ENCODE results near the gene NFE2L1.

The NFE2L1 gene

GRCh38 chr17:48037838-48038323, 10.3 kb upstream of the NFE2L1 start:
- H3K4me3 ChIP-seq (ENCODE audit: low read depth, low read length), result peak overlapping the region; percentile 76
- ChIA-PET CTCF (interaction anchor here (4.3 to 4.8 kb wide), 2 partner anchors 11 to 39 kb away, joined by 76 to 83 read pairs; no protein-coding TSS in a partner anchor), POLR2A (interaction anchor here (4.0 kb wide), 1 partner anchor 11 kb away, joined by 27 read pairs; the partner anchor contains the start of gene NFE2L1)
- no peak for DNase-seq (ENCODE audit: low read depth, low spot score)
- TF ChIP-seq, protein P1, sequence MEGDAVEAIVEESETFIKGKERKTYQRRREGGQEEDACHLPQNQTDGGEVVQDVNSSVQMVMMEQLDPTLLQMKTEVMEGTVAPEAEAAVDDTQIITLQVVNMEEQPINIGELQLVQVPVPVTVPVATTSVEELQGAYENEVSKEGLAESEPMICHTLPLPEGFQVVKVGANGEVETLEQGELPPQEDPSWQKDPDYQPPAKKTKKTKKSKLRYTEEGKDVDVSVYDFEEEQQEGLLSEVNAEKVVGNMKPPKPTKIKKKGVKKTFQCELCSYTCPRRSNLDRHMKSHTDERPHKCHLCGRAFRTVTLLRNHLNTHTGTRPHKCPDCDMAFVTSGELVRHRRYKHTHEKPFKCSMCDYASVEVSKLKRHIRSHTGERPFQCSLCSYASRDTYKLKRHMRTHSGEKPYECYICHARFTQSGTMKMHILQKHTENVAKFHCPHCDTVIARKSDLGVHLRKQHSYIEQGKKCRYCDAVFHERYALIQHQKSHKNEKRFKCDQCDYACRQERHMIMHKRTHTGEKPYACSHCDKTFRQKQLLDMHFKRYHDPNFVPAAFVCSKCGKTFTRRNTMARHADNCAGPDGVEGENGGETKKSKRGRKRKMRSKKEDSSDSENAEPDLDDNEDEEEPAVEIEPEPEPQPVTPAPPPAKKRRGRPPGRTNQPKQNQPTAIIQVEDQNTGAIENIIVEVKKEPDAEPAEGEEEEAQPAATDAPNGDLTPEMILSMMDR (IDR thresholded peaks at IDR 0.05; ENCODE audit: insufficient read depth, low read length, missing control alignments), result no peak

DNA sequence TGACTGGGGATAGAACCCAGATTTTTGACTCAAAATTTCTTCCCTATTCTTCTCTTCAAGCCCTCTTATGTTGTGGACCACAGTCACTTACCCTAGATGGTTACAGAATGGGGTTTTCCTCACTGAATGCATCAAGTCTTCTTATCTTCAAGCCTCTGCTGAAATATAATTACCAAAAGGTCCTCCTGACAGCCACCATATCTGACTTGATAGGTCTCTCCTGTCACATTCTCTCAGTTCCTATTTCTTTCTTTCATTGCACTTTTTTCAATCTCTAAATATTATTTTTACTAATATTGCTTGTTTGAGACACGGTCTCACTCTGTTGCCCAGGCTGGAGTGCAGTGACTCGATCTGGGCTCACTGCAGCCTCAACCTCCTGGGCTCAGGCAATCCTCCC, 9.5 kb upstream of the NFE2L1 start:
- TF ChIP-seq, protein P1 (IDR thresholded peaks at IDR 0.05; ENCODE audit: insufficient read depth, low read length, missing control alignments), result no peak
- CTCF ChIA-PET, result interaction anchor here (0.8 to 4.8 kb wide), 2 partner anchors 12 to 38 kb away, joined by 3 to 76 read pairs; no protein-coding TSS in a partner anchor
- POLR2A ChIA-PET, result interaction anchor here (4.0 kb wide), 1 partner anchor 10 kb away, joined by 27 read pairs; the partner anchor contains the start of gene NFE2L1

DNA sequence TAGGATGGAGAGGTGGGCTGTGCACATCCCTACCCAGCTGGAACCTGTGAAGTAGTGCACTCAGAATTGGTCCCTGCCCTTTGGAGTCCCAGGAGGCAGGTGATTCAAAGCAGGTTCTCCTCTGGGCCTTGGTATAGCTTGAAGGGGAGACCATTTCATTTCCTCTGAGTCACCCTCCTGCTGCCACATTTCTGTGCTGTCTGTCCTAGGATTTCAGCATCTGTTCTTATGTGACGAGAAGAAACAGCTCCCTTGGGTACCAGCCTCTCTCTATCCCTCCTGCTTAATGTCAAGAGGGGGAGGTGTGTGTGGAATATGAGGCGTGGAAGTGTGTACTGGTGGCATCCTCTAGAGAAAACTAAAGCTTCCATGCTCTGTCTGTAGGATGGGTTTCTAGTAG, 5.0 kb upstream of the NFE2L1 start:
- POLR2A ChIA-PET, result interaction anchor here (0.6 kb wide), 1 partner anchor 73 kb away, joined by 3 read pairs; no protein-coding TSS in a partner anchor
- TF ChIP-seq, protein P1 (IDR thresholded peaks at IDR 0.05; ENCODE audit: insufficient read depth, low read length, missing control alignments), result no peak
- no peak for DNase-seq (ENCODE audit: low read depth, low spot score)
- CTCF ChIA-PET, result interaction anchor here (0.6 to 3.5 kb wide), 7 partner anchors 8 to 490 kb away, joined by 3 to 22 read pairs (median 3); no protein-coding TSS in a partner anchor
- H3K4me3 ChIP-seq (ENCODE audit: low read depth, low read length), result no peak overlapping the region

More for the DNA sequence above, 9.5 kb upstream of the NFE2L1 start:
- no peak overlapping the region for H3K4me3 ChIP-seq (ENCODE audit: low read depth, low read length)
- no peak for DNase-seq (ENCODE audit: low read depth, low spot score)

DNA sequence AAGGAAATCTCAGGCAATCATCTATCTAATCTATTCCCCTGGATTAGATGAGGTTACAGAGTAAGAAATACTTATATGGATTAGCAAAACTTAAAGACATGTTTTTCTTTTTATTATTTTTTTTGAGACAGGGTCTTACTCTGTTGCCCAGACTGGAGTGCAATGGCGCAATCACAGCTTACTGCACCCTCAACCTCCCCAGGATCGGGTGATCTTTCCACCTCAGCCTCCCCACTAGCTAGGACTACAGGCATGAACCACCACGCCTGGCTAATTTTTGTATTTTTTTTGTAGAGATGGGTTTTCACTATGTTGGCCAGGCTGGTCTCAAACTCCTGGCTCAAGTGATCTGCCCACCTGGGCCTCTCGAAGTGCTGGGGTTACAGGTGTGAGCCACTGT, 3.3 kb upstream of the NFE2L1 start:
- no peak overlapping the region for H3K4me3 ChIP-seq (ENCODE audit: low read depth, low read length)
- DNase-seq (ENCODE audit: low read depth, low spot score), result no peak
- CTCF ChIA-PET, result interaction anchor here (1.7 to 2.2 kb wide), 3 partner anchors 9 to 24 kb away, joined by 4 to 15 read pairs (median 9); no protein-coding TSS in a partner anchor
- TF ChIP-seq, protein P1 (IDR thresholded peaks at IDR 0.05; ENCODE audit: insufficient read depth, low read length, missing control alignments), result no peak
- POLR2A ChIA-PET, result no interaction called here

- TF ChIP-seq, protein P1 (IDR thresholded peaks at IDR 0.05; ENCODE audit: insufficient read depth, low read length, missing control alignments), result no peak
- ChIA-PET POLR2A (interaction anchor here (0.6 kb wide), 1 partner anchor 768 kb away, joined by 3 read pairs; no protein-coding TSS in a partner anchor), CTCF (interaction anchor here (0.7 to 2.2 kb wide), 5 partner anchors 9 to 52 kb away, joined by 3 to 9 read pairs (median 4); no protein-coding TSS in a partner anchor)
- H3K4me3 ChIP-seq (ENCODE audit: low read depth, low read length), result no peak overlapping the region
- DNase-seq (ENCODE audit: low read depth, low spot score), result no peak
These were observed 2.7 kb upstream of the NFE2L1 start for GRCh38 chr17:48045316-48046001.

DNA sequence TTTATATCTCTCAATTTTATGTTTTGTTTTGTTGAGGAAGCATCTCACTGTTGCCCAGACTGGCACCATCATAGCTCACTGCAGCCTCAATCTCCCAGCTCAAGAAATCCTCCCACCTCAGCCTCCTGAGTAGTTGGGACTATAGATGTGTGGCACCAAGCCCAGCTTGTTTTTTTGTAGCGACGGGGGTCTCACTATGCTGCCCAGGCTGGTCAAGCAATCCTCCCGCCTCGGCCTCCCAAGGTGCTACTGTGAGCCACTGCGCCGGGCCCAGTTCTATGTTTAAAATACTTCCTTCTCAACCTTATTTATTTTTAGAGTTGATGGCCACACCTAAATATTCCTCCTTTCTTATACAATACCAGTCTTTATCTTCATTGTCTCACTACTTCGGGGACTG, 1.9 kb upstream of the NFE2L1 start:
- CTCF ChIA-PET, result interaction anchor here (0.7 to 2.2 kb wide), 6 partner anchors 10 to 52 kb away, joined by 3 to 9 read pairs (median 4); no protein-coding TSS in a partner anchor
- no peak overlapping the region for H3K4me3 ChIP-seq (ENCODE audit: low read depth, low read length)
- TF ChIP-seq, protein P1 (IDR thresholded peaks at IDR 0.05; ENCODE audit: insufficient read depth, low read length, missing control alignments), result no peak
- POLR2A ChIA-PET, result no interaction called here
- DNase-seq (ENCODE audit: low read depth, low spot score), result no peak
